Breast epithelium (tissue), 3 donors: ENCODE results near the gene PAQR4.

Experiments
- CTCF ChIP-seq, 3 donors: fragments of 450-650 bp; IDR thresholded peaks; one replicate each; pipeline ENCODE4 v1.5.1; 2016 to 2017; ENCODE audit warnings: antibody characterized with exemption in 3 of 3, mild to moderate bottlenecking in 3 of 3, moderate library complexity in 3 of 3
- POLR2A ChIP-seq: fragments of 450-650 bp; IDR thresholded peaks from one replicate; pipeline ENCODE4 v1.6.1; 2016; ENCODE audit warnings: antibody characterized with exemption, mild to moderate bottlenecking, moderate library complexity
- POLR2AphosphoS5 ChIP-seq, 3 donors: sonication (generic); formaldehyde crosslinking; IDR thresholded peaks; one replicate each; pipeline ENCODE4 v1.6.1; 2017; ENCODE audit warnings: antibody characterized with exemption in 3 of 3

DNA sequence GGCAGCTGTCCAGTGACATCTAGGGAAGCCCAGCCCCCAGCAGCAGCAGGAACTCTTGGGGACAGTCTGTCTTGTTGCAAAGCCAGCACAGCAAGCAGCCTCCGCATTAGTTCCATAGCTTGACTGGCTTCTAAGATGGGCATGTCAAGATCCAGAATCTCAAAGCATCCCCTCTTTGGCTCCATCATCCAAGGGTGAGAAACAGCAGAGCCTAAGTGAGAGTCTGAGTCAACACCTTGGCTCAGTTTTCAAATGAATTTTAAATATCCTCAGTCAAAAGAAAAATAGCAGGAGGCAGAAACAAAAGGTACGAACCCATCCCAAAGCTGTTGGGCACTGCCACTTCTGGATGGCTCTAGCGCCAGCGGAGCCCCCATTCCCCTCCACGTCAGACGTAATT is 45.8 kb downstream of the PAQR4 start:
- TF ChIP-seq CTCF (IDR thresholded peaks at IDR 0.05) (no peak), POLR2AphosphoS5 (IDR thresholded peaks at IDR 0.05) (no peak), POLR2A (no peak)
